ENCODE measurements around the gene WRNIP1. TPM values are rescaled to one million over a fixed set of nuclear protein-coding genes. Genes with fewer than 3 reads are reported as not detected.

The WRNIP1 gene
- total and polyA plus RNA-seq, 2 of the 8 experiments (the other 6 are each of a cell fraction or from before 2014, with no cell fraction given): 38.2 to 39.2 TPM

DNA sequence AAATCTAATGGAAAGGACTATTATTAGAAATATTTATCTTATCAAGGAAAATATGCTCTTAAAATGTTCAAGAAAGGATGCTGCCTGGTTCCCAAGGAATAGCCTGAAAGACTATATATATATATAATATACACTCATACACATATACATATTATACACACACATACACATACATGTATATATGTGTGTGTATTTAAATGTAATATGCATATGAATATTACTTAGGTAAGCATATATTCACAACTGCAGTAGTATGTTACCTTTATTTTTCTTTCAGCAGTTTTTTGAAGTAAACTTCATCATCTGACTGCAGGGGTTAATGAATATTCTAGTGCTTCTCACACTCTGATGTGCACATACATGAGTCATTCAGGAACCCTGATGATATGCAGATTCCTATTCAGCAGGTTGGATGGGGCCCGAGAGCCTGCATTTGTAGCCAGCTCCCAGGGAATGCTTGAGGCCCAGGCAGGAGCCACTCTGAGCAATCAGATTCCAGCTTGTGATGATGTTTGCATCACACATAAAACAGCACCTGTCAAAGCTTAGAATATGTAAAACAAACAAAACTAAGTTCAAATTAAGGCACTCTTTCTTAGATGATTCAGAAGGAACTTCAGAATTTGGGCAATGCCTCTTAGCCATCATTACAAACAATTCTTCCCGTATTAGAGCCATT lies 30.6 kb upstream of the WRNIP1 start:
- CTCF ChIA-PET (ENCODE audit: partially characterized antibody): interaction anchor here (1.0 to 11.1 kb wide), 4 partner anchors 11 to 506 kb away, joined by 4 to 160 read pairs (median 6); partner anchors contain the start of gene MYLK4
- peak overlapping the region in 1 of 2 experiments; percentile 37; a peak in 2 of 4 replicates for H3K4me2 ChIP-seq (ENCODE audit: insufficient read depth in 1 of 2, low read depth in 2 of 2, low read length in 2 of 2)

More for the DNA sequence above, 30.6 kb upstream of the WRNIP1 start:
- H3K27ac ChIP-seq (ENCODE audit: low read depth, low read length): no peak overlapping the region
- no peak overlapping the region for H2AFZ ChIP-seq (ENCODE audit: low read length)
- H2BK120ac ChIP-seq (replicated peaks; ENCODE audit: low read depth, low read length): no peak overlapping the region
- H2BK15ac ChIP-seq (ENCODE audit: low read length): no peak overlapping the region
- no peak overlapping the region for H3K18ac ChIP-seq (ENCODE audit: extremely low read depth, low read length)
- FAIRE-seq: no peak
- H2BK12ac ChIP-seq (ENCODE audit: low read depth, low read length): no peak overlapping the region
- no peak overlapping the region for H3K4ac ChIP-seq (replicated peaks; ENCODE audit: insufficient read length, low read depth, low read length)
- H3K79me2 ChIP-seq (ENCODE audit: control insufficient read depth in 1 of 2, insufficient read depth in 2 of 2, low read length in 2 of 2): no peaks in the 10 kb centered on the region
- peak; percentile 74; the same call in 1 of the 2 replicates for TF ChIP-seq JUN (IDR thresholded peaks at IDR 0.05; ENCODE audit: low read depth, low read length)
- TF ChIP-seq CEBPB (IDR thresholded peaks at IDR 0.05; ENCODE audit: low read depth, low read length): no peak
- peak; percentile 89 for TF ChIP-seq JUND (IDR thresholded peaks at IDR 0.05; ENCODE audit: low read length)
- peaks cover 3 to 25% (median 6%) of the 10 kb centered on the region in 4 experiments for H3K4me1 ChIP-seq (replicated peaks in 1 of 4; ENCODE audit: control insufficient read depth in 3 of 4, insufficient read depth in 4 of 4, low read length in 3 of 4)
- H3K27me3 ChIP-seq (replicated peaks in 1 of 4; ENCODE audit: control insufficient read depth in 3 of 4, extremely low read depth in 1 of 4, insufficient read depth in 3 of 4, low read length in 3 of 4): no peaks in the 10 kb centered on the region
- 0 out of 8 replicates have a peak overlapping the region, but pooled peaks of 1 of the 4 experiments have one; percentile 2 for H3K4me3 ChIP-seq (ENCODE audit: extremely low read depth in 1 of 4, insufficient read depth in 2 of 4, low read depth in 3 of 4, low read length in 4 of 4)
- no peak overlapping the region for H2BK5ac ChIP-seq (ENCODE audit: low read depth, low read length)
- no peak for DNase-seq (ENCODE audit: low read depth in 1 of 2, low spot score in 2 of 2)
- no peak overlapping the region for H2AK5ac ChIP-seq (ENCODE audit: low read depth, low read length)
- H4K91ac ChIP-seq (replicated peaks; ENCODE audit: insufficient read length, low read length): no peak overlapping the region
- no peaks in the 10 kb centered on the region for H3K36me3 ChIP-seq (ENCODE audit: control insufficient read depth in 2 of 4, insufficient read depth in 4 of 4, low read length in 3 of 4)
- H3K23me2 ChIP-seq (ENCODE audit: low read depth, low read length): no peaks in the 10 kb centered on the region
- 37% methylated on average over 2 of the region's 2 CpGs; no CpG with 5 or more reads in 1 of the 2 experiments for WGBS, 2 experiments (ENCODE audit: extremely low coverage in 1 of 2, insufficient coverage in 1 of 2, insufficient read length in 1 of 2, insufficient replicate concordance in 2 of 2, low coverage in 1 of 2, low lambda C conversion rate in 2 of 2, missing lambda C conversion rate in 1 of 2)
- no peak overlapping the region for H3K56ac ChIP-seq (replicated peaks; ENCODE audit: insufficient read length, low read depth, low read length)
- H4K5ac ChIP-seq (ENCODE audit: insufficient read length, low read depth, low read length): no peak overlapping the region
- H3K14ac ChIP-seq (ENCODE audit: insufficient read length): no peak overlapping the region
- no peak overlapping the region for H2BK20ac ChIP-seq (ENCODE audit: low read length)
- no peak overlapping the region for H3K9ac ChIP-seq (replicated peaks in 1 of 4; ENCODE audit: extremely low read depth in 1 of 4, low read depth in 3 of 4, low read length in 3 of 4)
- H4K8ac ChIP-seq (ENCODE audit: extremely low read depth, insufficient read depth, low read length): no peak overlapping the region
- POLR2A ChIA-PET (ENCODE audit: partially characterized antibody): no interaction called here
- no peaks in the 10 kb centered on the region for H3K79me1 ChIP-seq (ENCODE audit: low read depth, low read length)
- H3K9me3 ChIP-seq (ENCODE audit: insufficient read depth in 2 of 2, low read depth in 1 of 2, low read length in 1 of 2): no peaks in the 10 kb centered on the region
- H4K20me1 ChIP-seq (replicated peaks in 1 of 2; ENCODE audit: control insufficient read depth in 1 of 2, insufficient read depth in 2 of 2, low read length in 2 of 2): no peaks in the 10 kb centered on the region
- no peak overlapping the region for H3K23ac ChIP-seq (ENCODE audit: insufficient read length)

Data from H1 (cell line).